Measurements from ENCODE around the gene ZBTB48.

- no peak for TF ChIP-seq CTCF (IDR thresholded peaks at IDR 0.05)
- TF ChIP-seq POLR2A (IDR thresholded peaks at IDR 0.05), result no peak
- no peak for TF ChIP-seq EP300 (IDR thresholded peaks at IDR 0.05)
- TF ChIP-seq POLR2AphosphoS5 (IDR thresholded peaks at IDR 0.05), result no peak
These were observed 55.5 kb downstream of the ZBTB48 start for GRCh38 chr1:6635161-6635909.

Data from sigmoid colon (tissue), 4 donors.